K562 (cell line): ENCODE data around the gene KRT26. TPM values are rescaled to one million over a fixed set of nuclear protein-coding genes. Genes with fewer than 3 reads are reported as not detected.

Experiments
- ATAC-seq: fragments of 200-7000 bp; cut with Tn5 transposase; 3 replicates; pipeline ENCODE4 v1.9.1; 2020; ENCODE audit warnings: moderate library complexity
- BruUV-seq: library from RNA; stranded (reverse); fragments of 400-500 nt; replicated peaks from 2 replicates; lab custom pipeline; 2021; lab: Mats Ljungman, UMichigan
- CTCF ChIA-PET: fragments of 300-600 bp; formaldehyde crosslinking; extraction: SDS; loops from one replicate; lab custom pipeline; 2021; ENCODE audit warnings: low intra/inter-chr PET ratio; lab: Yijun Ruan, JAX
- POLR2A ChIA-PET: fragments of 300-600, 350-650 bp; sonication (Branson Sonifier 250); formaldehyde crosslinking; extraction: SDS; loops from one replicate; lab custom pipeline; 2021; ENCODE audit warnings: antibody characterized with exemption, inconsistent platforms; lab: Yijun Ruan, JAX
- DNase-seq, 4 experiments: peaks; one replicate each; pipeline versions ENCODE4 v3.0.0 to v3.0.0-alpha.2; 2011 to 2018; ENCODE audit warnings: low spot score in 3 of 4, mixed read lengths in 3 of 4; ENCODE audit errors: extremely low read depth in 1 of 4
- FAIRE-seq: peaks from 2 replicates; lab custom pipeline; 2011; peaks lifted over from hg19 to GRCh38; lab: Jason Lieb, UNC
- H2AFZ ChIP-seq: 2 replicates; pipeline ENCODE4 v1.6.0; 2011; ENCODE audit warnings: low read depth, low read length, control low read depth, inconsistent platforms
- H3K27ac ChIP-seq: fragments of 200-600 bp; 3 replicates; pipeline ENCODE4 v1.8.0; 2011; ENCODE audit warnings: low read depth, mild to moderate bottlenecking, control low read depth, inconsistent platforms, low read length, moderate library complexity, mixed read lengths; ENCODE audit errors: extremely low read depth
- H3K27me3 ChIP-seq, 2 experiments: fragments of 300-600 bp in 1 of 2; 2 replicates in 1 of 2; 3 replicates in 1 of 2; pipeline versions ENCODE4 v1.6.0 to v1.8.0; 2011; ENCODE audit warnings: inconsistent platforms in 2 of 2, low read length in 2 of 2, mild to moderate bottlenecking in 1 of 2, mixed read lengths in 1 of 2, moderate library complexity in 1 of 2; ENCODE audit not compliant: control insufficient read depth in 2 of 2, insufficient read depth in 2 of 2
- H3K36me3 ChIP-seq: fragments of 300-600 bp; 3 replicates; pipeline ENCODE4 v1.8.0; 2011; ENCODE audit warnings: mild to moderate bottlenecking, low read length, inconsistent platforms; ENCODE audit not compliant: control insufficient read depth, insufficient read depth
- H3K4me1 ChIP-seq, 2 experiments: fragments of 200-600 bp in 1 of 2; replicated peaks in 1 of 2; 2 replicates in 1 of 2; 3 replicates in 1 of 2; pipeline versions ENCODE4 v1.5.1 to v1.8.0; 2011; ENCODE audit warnings: inconsistent platforms in 2 of 2, low read length in 2 of 2, mild to moderate bottlenecking in 1 of 2, mixed read lengths in 1 of 2, moderate library complexity in 1 of 2; ENCODE audit not compliant: control insufficient read depth in 2 of 2, insufficient read depth in 2 of 2
- H3K4me2 ChIP-seq: 2 replicates; pipeline ENCODE4 v1.6.1; 2011; ENCODE audit warnings: low read length, control low read depth, inconsistent platforms, mixed read lengths; ENCODE audit not compliant: insufficient read depth
- H3K4me3 ChIP-seq: fragments of 200-600 bp; sonication (generic), shearing (Covaris generic); 2 replicates; pipeline ENCODE4 v1.5.1; 2016; ENCODE audit warnings: control low read depth, inconsistent platforms
- H3K79me2 ChIP-seq: fragments of 200-600 bp; 3 replicates; pipeline ENCODE4 v1.8.0; 2011; ENCODE audit warnings: low read length, inconsistent platforms; ENCODE audit not compliant: control insufficient read depth, insufficient read depth
- H3K9ac ChIP-seq, 2 experiments: 2 replicates each; pipeline versions ENCODE4 v1.6.0 to v1.6.1; 2011; ENCODE audit warnings: low read depth in 2 of 2, low read length in 2 of 2, control low read depth in 1 of 2, inconsistent platforms in 1 of 2, mild to moderate bottlenecking in 1 of 2, mixed read lengths in 1 of 2; ENCODE audit not compliant: insufficient read depth in 1 of 2
- H3K9me1 ChIP-seq: one replicate; pipeline ENCODE4 v1.6.0; 2011; ENCODE audit warnings: inconsistent platforms, mild to moderate bottlenecking, low read length, moderate library complexity; ENCODE audit not compliant: control insufficient read depth, insufficient read depth
- H3K9me3 ChIP-seq: replicated peaks from 2 replicates; pipeline ENCODE4 v1.5.1; 2011; ENCODE audit warnings: low read depth, low read length, inconsistent platforms; ENCODE audit not compliant: control insufficient read depth, insufficient read depth
- H4K20me1 ChIP-seq: replicated peaks from 2 replicates; pipeline ENCODE4 v1.6.1; 2011; ENCODE audit warnings: low read length, inconsistent platforms, mixed read lengths; ENCODE audit not compliant: control insufficient read depth, insufficient read depth
- CBFA2T3 ChIP-seq: fragments of 450-650 bp; IDR thresholded peaks from 2 replicates; pipeline ENCODE4 v1.6.1; 2017
- JUNB ChIP-seq: fragments of 450-650 bp; formaldehyde crosslinking; conservative IDR thresholded peaks from 2 replicates; pipeline ENCODE4 v1.4.0; 2020; ENCODE audit warnings: mild to moderate bottlenecking
- NCOA6 ChIP-seq: fragments of 450-650 bp; IDR thresholded peaks from 2 replicates; pipeline ENCODE4 v1.6.1; 2017; ENCODE audit warnings: mild to moderate bottlenecking
- SAP30 ChIP-seq: fragments of 200-600 bp; sonication (generic); IDR thresholded peaks from 2 replicates; pipeline ENCODE4 v1.6.1; 2012; ENCODE audit warnings: borderline replicate concordance, low read depth, mild to moderate bottlenecking, moderate library complexity, low read length, control low read depth, inconsistent platforms; ENCODE audit not compliant: insufficient read depth, poor library complexity, severe bottlenecking
- WGBS: fragments of 100-300 bp; shearing (Covaris generic); methylation state at CpG from one replicate; pipeline ENCODE4 v1.1.6; 2016; ENCODE audit warnings: low coverage, mixed read lengths; ENCODE audit not compliant: insufficient coverage; ENCODE audit errors: missing lambda C conversion rate; 5-methylcytosine and 5-hydroxymethylcytosine counted together
- in situ Hi-C: fragments of 300-500 bp; cut with MboI; formaldehyde crosslinking; loops from 4 replicates; pipeline ENCODE4 v1.15.0; 2018; ENCODE audit warnings: inconsistent platforms, mixed read lengths
- intact Hi-C: fragments of 100-400 bp; cut with micrococcal nuclease; formaldehyde crosslinking; loops from 2 replicates; pipeline ENCODE4 v1.14.2; 2022
- polyA plus RNA-seq, 8 experiments: library from polyadenylated mRNA; depleted of rRNA in 4 of 8; stranded (reverse) in 5 of 8; unstranded in 3 of 8; fragments of >200 nt; fragmentation: Nextera tagmentation in 2 of 8; fragmentation: Illumina TruSeq in 1 of 8; extraction: Ambion mirVana in 2 of 8; extraction: Trizol in 1 of 8; gene quantifications; 2 replicates each; pipeline versions ENCODE4 v1.2.1 to v1.2.3, GENCODE V29; 2011 to 2014; ENCODE audit warnings: inconsistent platforms in 1 of 8, missing spikeins in 1 of 8
- total RNA-seq, 7 experiments: library from RNA; depleted of rRNA in 6 of 7; stranded (reverse); fragments of >200 nt in 6 of 7; fragmentation: Illumina TruSeq in 2 of 7; extraction: Trizol in 2 of 7; gene quantifications; 2 replicates each; pipeline versions ENCODE4 v1.2.1 to v1.2.3, GENCODE V29; 2011 to 2021; ENCODE audit warnings: low replicate concordance in 1 of 7
- TF ChIP-seq, protein P1 (sequence below), 2 experiments: fragments of 450-650 bp in 1 of 2; sonication (generic) in 1 of 2; formaldehyde crosslinking in 1 of 2; IDR thresholded peaks in 1 of 2; conservative IDR thresholded peaks in 1 of 2; 2 replicates each; pipeline versions ENCODE4 v1.6.1 to v1.8.1; 2016 to 2023; ENCODE audit warnings: mild to moderate bottlenecking in 2 of 2, moderate library complexity in 2 of 2, inconsistent platforms in 1 of 2, missing genetic modification reagents in 1 of 2

KRT26 gene
- total and polyA plus RNA-seq, 9 of the 15 experiments (the other 6 are each of a cell fraction or from before 2014, with no cell fraction given), result not detected

DNA sequence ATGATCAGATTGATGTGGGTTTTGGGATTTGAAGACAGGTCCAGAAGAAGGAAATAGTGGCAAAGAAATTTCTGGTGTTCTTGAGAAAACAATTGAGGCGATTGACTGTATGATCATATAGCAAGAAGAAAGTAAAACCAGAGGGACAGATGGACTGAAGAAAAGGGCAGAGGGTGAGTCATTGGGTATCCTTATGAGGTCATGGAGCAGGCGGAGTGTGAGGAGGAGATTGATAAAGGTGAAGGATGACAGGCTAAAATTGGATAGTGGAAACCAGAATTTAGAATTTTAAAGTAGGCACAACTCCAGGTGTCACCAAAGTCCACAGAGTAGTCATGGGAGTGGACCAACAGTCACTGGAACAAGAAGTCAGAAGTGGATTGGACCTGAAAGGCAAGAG lies 29.2 kb upstream of the KRT26 start:
- H3K9me3 ChIP-seq, result no peaks in the 10 kb centered on the region
- in situ Hi-C loops, result loop anchor here (5.0 to 10.0 kb wide), 3 partner anchors 104 to 861 kb away; no protein-coding TSS in a partner anchor
- H3K4me1 ChIP-seq, result peaks cover 0 to 5% of the 10 kb centered on the region in 2 experiments; a peak in 1 of 5 replicates
- no peak overlapping the region for H3K27ac ChIP-seq
- DNase-seq (no peak), FAIRE-seq (no peak), ATAC-seq (no peak)
- intact Hi-C loops, result no loop called here
- no peaks in the 10 kb centered on the region for H3K36me3 ChIP-seq
- no peak overlapping the region for H3K4me2 ChIP-seq
- H2AFZ ChIP-seq, result no peak overlapping the region
- POLR2A ChIA-PET, result interaction anchor here (0.8 kb wide), 1 partner anchor 651 kb away, joined by 3 read pairs; no protein-coding TSS in a partner anchor
- BruUV-seq, result no TSS peak
- H3K4me3 ChIP-seq, result no peak overlapping the region
- no peak overlapping the region for H3K9ac ChIP-seq
- no peaks in the 10 kb centered on the region for H3K79me2 ChIP-seq
- TF ChIP-seq SAP30 (no peak), CBFA2T3 (0 out of 2 replicates have a peak, but pooled peaks have one; percentile 18), JUNB (CRISPR knock-in tag) (0 out of 2 replicates have a peak, but pooled peaks have one; percentile 17), NCOA6 (no peak)
- TF ChIP-seq, protein P1, sequence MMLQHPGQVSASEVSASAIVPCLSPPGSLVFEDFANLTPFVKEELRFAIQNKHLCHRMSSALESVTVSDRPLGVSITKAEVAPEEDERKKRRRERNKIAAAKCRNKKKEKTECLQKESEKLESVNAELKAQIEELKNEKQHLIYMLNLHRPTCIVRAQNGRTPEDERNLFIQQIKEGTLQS (IDR thresholded peaks at IDR 0.05), result peak; percentile 75
- TF ChIP-seq, protein P1 (CRISPR knock-in tag; conservative IDR thresholded peaks at IDR 0.05), result no peak
- TF ChIP-seq, all 486 proteins: peak for 3
- H3K27me3 ChIP-seq, result peaks cover 10 to 29% of the 10 kb centered on the region in 2 experiments
- no peaks in the 10 kb centered on the region for H4K20me1 ChIP-seq
- no peaks in the 10 kb centered on the region for H3K9me1 ChIP-seq
- CTCF ChIA-PET, result interaction anchor here (0.9 kb wide), 1 partner anchor 847 kb away, joined by 5 read pairs; no protein-coding TSS in a partner anchor
- 0% methylated on average over 2 of the region's 2 CpGs for WGBS
